ENCODE results near the gene HFM1. TPM values are rescaled to one million over a fixed set of nuclear protein-coding genes. Genes with fewer than 3 reads are reported as not detected.

HFM1 gene
- total RNA-seq, 1 experiment from 2014 or later, result not detected

DNA sequence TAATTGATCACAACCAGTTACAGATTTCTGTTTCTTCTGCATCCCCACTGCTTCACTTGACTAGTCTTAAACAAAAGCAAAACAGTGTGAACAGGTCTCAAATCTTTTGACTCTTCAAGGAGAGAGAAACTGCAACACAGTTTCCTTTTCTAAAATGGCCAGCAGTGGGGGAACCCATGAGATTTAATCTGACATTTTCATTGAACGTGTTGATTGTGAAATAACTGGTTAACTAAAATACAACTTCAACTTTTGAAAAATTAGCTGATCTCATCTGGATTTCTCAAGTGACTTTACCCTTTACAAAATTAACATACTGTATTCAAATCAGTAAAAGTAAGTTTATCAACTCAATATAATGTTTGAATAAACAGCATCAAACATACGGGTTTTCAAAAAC, 143.0 kb downstream of the HFM1 start:
- DNase-seq (ENCODE audit: low spot score), result no peak

DNA sequence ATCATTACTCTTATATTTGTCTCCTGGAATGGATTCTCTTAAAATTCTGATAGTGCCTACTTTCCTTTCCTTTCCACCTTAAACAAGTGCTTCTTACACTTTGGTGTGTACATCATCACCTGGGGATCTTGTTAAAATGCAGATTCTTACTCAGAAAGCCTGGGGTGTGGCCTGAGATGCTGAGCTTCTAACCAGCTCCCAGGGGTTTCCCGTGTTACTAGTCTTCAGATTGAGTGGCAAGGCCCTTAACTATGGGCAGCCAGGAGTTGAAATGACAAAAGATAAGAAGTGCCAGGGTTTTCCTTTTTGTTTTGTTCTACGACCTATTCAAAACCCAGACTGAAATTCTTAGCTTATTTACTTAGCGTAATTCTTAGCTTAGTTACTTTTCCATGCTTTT, 159.2 kb downstream of the HFM1 start:
- DNase-seq (ENCODE audit: low spot score), result no peak

DNA sequence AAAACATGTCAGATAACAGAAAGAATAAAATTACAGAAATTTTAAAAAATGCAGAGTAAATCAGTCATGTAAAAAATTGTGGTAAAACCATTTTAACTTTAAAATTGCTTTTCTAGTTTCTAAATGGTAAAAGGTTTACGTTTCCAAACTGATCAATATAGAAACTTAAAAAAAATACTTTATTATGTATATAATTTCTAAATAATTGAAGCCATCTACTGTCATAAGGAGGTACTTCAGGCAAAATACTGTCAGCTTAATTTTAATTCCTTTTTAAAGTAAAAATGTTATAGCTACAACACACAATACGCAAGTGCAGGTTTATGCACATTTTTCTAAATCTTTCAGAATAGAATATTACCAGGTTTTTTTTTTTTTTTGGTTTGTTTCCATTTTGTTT, 159.9 kb downstream of the HFM1 start:
- no peak for DNase-seq (ENCODE audit: low spot score)

DNA sequence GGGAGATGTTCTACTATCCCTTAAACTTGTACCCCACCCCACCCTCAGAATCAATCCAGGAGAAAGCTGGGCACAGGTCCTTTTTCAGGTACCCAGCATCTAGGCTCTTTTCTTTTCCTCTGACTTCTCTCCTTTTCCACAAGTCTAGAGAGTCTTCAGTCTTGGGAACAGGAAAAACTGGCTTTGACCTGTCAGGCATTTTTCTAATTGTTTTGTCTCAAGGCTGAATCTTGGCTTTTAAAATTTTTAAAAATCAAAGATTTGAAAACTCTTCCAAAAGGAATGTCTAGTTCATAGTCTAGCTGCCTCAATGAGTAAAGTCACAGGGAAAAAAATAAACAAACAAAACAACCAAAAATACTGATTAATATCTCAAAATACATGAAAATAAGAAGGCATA, 161.5 kb downstream of the HFM1 start:
- no peak for DNase-seq (ENCODE audit: low spot score)

DNA sequence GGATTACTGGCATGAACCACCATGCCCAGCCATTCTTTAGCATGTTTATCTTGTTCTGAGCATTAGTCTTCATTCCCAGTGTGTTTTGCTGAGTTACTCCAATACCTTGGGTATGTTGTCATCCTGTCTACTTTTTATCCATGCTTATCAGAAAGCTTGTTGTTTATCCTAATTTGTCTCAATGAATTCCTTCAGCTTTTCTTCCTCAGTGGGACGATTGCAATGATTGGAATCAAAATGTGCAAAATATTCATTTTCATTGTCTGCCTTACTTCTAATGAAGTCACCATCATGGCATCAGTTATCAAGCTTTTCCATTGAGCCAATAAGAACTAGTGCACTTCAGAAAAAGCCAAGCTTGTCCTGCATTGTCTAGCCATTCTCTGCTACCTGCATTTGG, 170.5 kb downstream of the HFM1 start:
- no peak for DNase-seq (ENCODE audit: low spot score)

DNA sequence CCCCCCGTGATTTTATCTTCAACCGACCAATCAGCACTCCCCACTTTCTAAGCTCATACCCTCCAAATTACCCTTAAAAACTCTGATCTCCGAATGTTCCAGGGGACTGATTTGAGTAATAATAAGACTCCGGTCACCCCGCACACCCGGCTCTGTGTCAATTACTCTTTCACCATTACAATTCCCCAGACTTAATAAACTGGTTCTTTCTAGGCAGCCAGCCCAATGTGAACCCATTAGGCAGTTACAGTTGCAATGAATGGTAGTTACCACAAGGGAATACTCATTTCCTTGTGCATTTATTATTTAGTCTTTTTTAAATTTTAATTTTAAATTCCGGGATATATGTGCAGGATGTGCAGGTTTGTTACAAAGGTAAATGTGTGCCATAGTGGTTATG, 177.9 kb downstream of the HFM1 start:
- peak; percentile 7 for DNase-seq (ENCODE audit: low spot score)

DNA sequence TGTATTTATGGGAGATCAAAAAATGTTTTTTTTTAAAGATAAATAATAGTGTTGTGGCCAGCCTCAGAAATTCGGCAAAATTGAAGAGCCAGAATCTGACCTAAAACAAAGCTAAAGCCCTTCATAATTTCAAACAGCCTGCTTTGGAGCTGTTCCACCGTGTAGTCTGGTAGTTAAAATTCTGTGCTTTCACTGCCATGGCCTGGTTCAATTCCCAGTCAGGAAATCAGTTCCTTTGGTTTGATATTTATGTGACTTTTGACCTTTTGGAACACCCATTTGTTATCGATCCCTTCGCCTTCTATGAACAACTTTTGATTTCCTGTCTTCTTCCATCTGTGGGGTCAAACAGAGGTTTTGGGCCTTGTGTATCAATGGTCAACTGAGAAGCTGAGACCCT, 179.8 kb downstream of the HFM1 start:
- DNase-seq (ENCODE audit: low spot score), result no peak

DNA sequence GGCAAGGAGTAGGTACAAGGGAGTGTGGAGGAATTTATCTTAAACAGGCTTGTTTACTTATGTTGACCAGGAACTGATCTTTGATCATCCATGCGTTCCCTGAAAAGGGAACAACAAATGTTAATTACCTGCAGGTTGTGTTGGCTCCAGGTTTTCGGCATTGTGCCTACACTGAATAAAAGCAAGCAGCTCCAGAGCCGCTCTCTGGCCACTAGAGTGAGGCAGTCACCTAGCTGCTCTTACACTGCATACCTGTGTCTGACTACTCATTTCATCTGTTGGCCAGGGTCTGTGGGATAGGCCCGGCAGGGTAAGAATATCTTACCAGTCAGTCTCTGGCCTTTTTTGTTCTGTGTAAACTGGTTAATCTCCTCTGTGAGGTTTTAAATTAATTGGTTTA, 183.6 kb downstream of the HFM1 start:
- DNase-seq (ENCODE audit: low spot score), result no peak

DNA sequence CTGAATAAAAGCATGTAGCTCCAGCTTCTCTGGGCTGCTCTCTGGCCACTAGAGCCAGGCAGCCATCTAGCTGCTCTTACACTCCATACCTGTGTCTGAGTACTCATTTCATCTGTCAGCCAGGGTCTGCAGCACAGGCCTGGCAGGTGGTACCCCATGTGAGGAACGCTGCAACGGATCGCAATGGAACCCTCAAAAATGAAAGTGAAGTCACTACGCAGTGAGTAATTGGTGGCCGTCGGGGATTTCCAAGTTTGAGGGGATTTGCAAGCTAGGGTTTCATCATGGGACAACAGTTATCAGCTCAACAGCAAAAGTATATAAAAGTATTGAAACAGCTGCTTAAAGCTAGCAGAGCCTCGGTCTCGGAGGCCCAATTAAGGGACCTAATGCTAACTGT, 186.7 kb downstream of the HFM1 start:
- no peak for DNase-seq (ENCODE audit: low spot score)

Small RNA genes within 50 kb of the gene (small RNA-seq; reads per million reads assigned to genes)
- gene RF00019, result not detected

Other genes with a start within 250 kb of the HFM1 start
- 6.0 and 6.6 TPM in 2 replicates for gene CDC7, start 96.0 kb upstream of the HFM1 start, total RNA-seq (2014; rRNA removed; shearing (Covaris generic))

Measured in HT-29 (cell line).